Measurements from ENCODE around the gene RTN3.

DNA sequence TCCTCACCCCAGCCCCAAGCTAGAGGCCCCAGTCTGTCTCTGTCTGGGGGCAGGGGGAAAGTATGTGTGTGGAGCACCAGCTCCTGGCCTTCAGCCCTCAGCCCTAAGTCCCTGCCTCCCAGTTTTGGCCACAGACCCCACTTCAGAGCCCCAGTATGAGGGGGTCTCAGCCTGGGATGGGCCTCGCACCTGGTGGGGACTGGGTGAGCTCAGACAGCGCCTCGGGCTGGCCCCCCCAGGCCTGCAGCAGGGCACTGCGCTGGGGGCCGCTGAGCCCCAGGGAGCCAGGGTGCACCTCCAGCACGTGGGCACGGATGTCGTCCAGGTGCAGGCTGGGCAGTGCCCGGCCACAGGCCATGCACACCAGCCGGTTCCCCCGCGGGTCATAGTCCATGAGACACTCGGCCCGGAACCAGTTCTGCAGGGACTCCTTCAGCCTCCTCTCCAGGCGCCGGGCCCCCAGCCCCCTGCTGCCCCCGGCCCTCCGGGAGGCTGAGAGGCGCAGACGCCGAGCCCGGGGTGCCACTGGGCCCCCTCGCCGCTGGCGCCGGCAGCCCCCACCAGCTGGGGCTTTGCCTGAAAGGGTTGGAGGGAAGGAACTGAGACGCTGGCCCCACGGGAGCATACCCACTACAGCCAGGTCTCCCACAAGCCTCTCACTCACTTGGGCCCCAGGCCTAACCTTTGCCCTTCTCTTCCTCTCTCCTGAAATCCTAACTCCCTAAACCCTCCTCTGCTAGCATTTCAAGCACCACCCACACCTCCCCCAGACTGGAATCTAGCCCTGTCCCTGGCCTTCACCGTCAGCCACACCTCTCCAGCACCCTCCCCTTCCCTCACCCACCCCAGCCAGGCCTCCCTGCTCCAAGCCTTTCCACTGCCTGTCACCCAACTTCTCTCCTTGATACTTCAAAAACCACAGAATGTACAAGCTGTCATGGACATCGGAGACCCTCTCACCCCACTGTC lies 83.7 kb downstream of the RTN3 start:
- TF ChIP-seq, protein P1, sequence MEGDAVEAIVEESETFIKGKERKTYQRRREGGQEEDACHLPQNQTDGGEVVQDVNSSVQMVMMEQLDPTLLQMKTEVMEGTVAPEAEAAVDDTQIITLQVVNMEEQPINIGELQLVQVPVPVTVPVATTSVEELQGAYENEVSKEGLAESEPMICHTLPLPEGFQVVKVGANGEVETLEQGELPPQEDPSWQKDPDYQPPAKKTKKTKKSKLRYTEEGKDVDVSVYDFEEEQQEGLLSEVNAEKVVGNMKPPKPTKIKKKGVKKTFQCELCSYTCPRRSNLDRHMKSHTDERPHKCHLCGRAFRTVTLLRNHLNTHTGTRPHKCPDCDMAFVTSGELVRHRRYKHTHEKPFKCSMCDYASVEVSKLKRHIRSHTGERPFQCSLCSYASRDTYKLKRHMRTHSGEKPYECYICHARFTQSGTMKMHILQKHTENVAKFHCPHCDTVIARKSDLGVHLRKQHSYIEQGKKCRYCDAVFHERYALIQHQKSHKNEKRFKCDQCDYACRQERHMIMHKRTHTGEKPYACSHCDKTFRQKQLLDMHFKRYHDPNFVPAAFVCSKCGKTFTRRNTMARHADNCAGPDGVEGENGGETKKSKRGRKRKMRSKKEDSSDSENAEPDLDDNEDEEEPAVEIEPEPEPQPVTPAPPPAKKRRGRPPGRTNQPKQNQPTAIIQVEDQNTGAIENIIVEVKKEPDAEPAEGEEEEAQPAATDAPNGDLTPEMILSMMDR (IDR thresholded peaks at IDR 0.05), result no peak
- no peak for TF ChIP-seq POLR2A (IDR thresholded peaks at IDR 0.05)
